ENCODE results near the gene SPI1.

Gene SPI1

DNA sequence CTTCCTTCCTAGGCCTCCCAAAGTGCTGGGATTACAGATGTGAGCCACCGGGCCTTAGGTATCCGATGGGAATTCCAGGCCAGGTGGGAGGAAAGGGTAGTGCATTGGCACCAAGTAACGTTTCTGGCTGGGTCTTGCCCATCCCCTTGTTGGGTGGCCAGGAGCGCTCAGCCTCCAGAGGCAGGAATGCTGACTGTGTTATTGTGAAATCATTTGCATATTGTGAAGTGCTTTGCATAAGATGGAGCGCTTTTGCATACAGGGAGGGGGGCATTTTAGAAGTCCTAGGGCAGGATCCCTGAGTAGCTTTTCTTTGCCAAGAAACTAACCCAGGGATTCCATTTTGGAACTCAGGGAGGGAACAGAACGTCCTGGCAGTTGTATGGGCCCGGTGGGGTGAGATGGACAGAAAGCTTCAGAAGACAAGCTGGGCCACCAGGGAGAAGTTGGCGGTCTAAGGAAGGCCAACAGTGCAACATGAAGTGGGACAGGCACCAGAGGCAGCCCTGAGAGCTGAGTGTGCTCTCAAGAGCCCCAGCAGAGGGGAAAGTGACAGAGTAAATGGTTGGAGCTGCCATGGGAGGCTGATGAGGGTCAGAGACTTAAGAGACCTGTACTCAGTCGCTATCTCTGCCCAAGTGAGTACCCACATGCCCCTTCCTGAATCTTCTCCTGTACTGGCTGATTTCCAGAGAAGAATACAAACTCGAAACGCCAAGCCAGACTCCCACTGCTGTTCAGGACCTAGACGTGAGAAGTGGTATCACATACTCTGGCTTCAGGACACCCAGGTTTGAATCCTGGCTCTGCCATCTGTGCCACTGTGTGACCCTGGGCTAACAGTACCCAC is 28.8 kb upstream of the SPI1 start:
- DNase-seq = no peak

DNA sequence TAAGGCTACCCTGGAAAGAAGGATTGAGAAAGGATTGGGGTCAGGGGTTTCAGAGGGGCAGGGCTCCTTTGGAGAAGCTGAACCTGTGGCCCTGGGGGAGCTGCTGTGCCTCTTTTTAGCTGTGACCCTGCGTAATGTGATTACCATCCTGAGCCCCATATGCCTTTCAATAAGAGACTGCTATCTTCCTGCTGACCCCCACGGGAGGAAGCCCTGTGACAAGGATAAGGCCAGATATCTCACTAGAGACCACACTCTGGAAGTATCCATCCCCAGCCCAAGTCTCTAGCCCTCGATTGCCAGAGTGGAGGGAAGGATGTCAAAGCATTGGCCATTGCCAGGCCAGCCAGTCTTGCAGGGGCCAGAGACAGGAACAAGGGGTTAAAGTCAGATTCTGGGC is 25.2 kb upstream of the SPI1 start:
- DNase-seq = no peak

DNA sequence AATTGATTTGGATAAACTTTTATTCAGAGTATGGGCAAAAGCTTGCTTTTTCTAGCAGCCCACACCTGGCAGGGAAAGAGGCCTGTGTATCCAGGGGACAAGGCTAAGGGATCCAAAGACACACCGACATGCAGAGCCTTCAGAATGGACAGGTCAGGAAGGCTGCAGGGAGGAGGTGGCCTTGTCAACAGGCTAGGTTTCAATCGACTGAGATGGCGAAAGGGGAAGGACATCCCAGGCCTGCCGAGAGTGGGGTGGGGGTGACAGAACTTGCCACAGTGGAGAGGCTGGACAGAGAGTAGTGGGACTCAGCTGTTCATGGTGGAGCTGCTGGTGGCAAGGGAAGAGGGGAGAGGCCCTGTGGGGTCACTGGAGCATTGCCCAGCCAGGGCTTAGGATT is 24.8 kb upstream of the SPI1 start:
- DNase-seq = no peak

DNA sequence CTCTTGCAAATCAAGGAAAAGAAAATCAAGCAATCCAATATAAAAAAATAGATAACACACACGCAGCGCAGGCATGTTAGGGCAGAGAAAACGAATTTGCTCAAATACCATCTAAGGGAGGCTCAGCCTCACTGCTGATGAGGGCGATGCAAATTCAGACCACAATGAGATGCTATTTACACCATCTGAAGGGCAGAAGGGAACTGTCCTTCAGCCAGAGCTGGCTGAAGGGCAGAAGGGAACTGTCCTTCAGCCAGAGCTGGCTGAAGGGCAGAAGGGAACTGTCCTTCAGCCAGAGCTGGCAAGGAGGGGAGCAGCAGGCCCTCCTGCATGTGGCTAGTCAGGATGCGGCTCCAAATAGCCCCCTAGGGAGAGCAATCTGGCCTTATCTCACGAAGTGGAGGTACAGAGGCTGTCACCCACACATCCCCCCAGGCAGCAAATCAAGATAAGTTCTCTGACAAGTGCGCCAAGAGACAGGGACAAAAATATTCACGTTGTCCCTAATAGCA is 22.5 kb upstream of the SPI1 start:
- no peak for DNase-seq

DNA sequence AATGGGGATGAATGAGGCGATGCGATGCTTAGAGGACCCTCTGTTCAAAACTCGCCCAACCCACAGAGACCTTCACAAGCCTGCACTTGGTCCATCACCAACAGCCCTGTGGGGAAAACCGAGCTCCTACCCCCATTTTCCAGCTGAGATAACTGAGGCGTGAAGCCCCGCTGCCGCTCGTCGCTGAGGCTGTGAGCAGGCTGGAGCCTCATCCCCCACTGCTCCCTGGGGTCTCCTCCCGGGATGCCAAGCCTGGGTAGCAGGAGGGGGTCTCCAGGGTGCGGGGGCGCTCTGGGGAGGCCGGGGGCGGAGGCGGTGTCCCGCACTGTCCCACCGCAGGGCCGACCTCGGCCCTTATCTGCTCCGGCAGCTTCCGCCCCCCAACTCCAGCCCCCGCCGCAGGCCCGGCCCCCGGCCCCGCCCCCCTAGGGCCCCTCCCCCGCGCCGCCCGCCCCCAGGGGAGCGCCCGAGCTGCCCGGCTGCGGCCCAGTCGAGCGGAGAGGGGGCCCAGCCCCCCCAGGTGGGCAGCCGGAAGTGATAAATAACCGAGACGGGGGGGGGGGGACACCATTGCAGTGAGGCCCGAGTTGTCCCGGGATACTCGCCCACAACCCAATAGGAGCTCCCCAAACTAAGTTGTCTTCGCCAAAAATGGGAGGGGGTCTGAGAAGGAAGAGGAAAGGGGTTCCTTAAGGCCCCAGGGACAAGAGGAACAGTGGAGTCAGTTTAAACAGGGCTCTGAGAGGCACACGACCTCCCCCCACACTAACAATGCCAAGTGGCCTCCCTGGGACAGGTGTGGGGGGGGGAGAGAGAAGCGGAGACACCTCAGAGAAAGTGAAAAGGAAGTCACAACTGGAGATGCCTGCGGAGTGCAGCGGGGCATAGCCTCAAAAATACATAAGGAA is 21.8 kb upstream of the SPI1 start:
- DNase-seq = peak; percentile 57

DNA sequence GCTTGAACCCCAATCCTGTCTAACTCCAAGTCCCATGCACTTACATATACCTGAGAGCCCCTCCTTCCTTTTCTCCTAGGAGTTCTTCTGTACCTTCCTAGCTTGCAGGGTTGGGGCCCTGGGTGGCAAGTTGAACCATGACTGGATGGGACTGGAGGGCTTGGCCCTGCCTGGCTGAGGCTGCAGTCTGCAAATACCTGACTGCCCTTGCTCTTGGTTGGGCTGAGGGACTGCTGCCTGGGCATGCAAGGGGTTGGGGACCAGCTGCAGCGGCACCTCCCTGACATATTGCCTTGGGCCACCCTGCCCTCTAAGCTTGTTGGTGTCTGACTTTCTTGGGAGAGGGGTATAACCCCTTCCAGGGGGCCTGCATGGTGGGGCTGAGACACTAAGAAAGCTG is 20.2 kb upstream of the SPI1 start:
- DNase-seq = no peak

DNA sequence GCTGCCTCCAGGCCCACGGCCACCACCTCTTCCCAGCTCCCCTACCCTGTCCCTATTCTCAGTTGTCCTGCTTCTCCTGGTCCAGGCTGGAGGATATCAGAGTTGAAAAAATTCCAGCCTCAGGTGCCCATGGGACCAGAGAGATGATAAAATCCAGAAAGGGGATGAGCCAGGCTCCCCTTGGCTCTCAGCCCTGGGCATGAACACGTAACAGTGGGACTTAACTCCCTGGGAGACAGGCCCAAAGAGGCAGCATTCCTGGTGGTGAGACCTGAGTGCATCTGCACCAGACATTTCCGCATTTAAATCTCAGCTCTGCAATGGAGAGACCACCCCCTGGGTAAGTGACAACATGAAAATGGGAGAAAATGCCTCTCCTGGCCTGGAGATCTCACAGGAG is 19.7 kb upstream of the SPI1 start:
- no peak for DNase-seq

DNA sequence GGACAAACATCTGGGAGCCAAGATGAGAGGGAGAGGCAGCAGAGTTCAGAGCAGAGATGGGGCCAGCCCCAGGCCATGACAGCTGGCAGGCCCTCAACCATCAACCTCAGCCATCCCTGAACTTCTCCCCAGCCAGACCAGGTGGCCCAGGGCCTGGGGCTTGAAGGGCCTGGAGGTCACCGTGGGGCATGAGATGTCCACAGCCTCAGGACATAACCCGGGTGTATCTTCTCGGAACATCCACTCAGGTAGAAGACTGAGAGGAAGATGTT is 17.6 kb upstream of the SPI1 start:
- DNase-seq = no peak

DNA sequence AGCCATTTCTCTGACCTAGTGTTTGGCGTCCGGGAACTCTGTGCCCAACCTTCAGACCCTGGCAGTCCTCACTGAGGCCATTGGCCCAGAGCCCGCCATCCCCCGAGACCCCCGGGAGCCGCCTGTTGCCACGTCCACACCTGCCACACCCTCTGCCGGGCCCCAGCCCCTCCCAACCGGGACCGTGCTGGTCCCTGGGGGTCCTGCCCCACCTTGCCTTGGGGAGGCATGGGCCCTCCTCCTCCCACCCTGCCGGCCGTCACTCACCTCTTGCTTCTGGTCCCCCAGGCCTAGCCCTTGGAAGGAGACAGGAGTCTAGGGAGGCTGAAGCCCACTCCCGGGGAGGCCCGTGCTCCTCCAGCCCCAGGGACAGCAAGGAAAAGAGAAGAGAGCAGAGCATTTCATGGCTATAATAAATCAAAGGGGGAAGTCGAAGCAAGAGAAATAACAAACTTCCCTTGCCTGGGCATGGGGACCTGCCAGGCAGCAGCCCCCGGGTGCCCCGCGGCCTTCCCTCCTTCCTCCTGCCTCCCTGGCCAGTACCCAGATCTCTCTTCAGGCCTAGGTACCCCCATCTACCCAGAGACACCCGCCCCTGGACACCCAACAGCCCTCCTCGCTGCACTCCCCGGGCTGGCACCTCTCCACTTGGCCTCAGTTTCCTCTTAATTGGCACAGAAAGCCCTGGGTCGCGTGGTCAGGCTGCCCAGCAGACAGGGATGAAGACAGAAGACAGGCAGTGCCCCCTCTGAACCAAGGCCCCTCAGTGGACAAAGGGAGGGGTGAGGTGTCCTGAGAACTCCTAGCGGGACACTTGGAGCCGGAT is 17.1 kb upstream of the SPI1 start:
- DNase-seq = no peak

DNA sequence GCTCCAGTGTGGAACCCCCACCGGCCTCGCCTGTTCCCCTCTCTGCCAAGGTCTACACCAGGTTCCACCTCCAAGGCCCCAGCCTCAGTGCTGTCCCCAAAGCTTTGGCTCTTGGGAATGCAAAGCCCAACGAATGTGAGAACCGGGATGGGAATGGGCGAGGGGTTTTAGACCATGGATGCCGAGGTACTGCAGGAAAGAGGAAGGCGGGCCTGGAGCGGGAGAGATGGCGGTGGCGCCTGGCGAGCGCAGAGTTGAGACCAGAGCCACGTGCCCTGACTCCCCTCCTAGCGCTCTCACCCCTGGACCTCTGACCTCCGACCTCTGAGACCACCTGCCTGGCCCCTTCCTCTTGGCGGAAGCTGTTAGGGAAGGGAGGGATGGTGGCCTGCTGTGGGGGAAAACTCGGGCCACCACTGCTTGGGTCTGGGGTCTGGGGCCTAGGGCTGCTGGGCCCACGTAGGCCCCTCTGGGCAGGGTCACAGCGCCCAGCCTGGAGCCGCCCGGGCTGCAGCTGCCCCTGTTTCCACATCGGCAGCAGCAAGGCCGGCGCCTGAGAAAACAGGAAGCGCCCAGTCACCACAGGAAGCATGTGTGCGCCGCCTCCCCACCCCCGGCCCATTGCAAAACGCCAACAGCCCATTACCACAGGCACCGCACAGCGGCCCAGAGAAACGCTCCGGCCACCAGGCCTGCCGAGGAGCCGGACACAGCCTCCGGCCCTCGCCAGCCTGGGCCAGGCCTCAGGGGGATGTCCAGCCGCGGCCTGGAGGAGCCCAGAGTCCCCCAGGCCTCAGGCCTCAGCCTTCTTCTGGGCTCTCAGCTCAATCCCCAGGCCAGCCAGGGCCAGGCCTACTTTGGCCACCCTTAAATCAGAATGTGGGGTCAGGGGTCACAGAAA is 16.2 kb upstream of the SPI1 start:
- no peak for DNase-seq

DNA sequence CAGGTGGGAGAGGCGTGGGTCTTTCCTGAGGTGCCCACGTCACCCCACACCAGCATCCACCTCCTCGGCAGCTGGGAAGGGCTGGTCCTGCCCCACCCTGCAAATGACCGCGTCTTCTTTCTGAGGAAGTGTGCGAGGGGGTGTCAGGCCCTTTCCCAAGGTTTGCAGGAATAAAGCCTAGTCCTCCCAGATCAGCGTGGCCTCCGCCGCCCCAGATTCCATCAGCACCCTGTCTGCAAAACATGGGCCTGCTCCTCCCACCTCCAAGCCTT is 15.6 kb upstream of the SPI1 start:
- no peak for DNase-seq

DNA sequence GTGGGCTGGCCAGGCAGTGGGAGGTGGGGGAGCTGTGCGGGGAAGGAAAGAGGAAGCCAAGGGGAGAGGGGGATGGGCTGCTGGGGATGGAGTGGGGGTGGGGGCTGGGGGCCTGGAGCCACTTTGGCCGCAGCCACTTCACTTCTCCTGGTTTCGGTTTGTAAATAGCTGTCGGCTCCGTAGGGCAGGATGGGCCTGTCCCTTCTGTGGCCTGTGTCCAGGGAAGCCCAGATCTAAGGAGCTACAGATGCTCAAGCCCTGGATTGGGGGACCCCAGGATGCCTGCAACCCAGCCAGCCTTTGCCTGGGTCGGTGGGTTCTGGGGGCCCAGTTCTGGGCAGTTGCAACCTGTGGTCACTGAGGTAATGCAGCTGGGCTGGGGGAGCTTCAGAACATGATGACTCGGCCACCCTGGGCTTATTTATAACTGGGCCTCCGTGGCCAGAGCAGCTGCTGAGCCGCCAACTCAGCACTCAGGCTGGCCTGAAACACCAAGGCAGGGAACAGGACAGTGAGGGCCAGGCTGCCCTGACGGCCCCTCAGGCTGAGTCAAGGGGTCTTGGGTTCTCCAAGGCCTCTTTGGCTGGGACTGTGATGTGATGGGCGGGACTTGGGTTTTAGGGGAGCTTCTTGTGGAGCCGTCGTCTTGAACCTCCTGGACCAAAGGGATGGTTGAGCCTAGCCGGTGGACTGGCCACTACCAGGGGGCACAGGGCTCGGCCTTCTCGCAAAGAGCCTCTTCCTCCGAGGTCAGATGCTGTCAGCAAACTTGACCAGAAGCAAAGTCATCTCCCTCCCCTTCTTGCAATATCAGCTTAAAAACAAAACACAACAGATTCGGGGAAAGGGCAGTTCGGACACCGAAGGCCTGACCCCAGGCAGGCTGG is 15.1 kb upstream of the SPI1 start:
- DNase-seq = no peak

DNA sequence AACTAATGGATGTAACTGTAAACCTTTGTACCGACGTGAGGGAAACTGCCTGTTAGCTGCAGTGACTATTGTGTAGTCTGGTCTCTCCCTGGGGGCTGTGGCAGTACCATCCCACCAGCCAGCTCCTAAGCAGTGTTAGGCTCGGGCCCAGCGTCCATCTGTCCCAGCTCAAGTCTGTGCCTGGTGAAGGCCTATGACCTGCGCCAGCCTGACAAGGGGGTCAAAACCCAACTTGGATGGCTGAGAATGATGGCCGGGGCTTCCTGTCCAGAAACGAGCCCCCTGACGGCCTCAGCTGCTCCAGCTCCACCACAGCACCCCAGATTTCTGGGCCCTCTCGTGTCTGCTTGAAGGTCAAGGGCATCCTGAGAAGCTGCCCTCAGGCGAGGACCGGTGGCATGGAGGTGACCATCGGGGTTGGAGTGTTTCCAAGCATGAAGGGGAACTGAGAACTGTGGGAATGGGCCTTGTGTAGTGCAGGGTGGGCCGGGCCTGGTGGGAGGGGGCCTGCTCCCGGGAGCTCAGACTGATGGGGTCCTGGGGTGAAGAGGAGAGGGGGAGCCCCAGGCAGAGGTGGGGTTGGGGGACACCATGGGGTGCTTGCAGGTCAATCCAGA is 14.3 kb upstream of the SPI1 start:
- no peak for DNase-seq

DNA sequence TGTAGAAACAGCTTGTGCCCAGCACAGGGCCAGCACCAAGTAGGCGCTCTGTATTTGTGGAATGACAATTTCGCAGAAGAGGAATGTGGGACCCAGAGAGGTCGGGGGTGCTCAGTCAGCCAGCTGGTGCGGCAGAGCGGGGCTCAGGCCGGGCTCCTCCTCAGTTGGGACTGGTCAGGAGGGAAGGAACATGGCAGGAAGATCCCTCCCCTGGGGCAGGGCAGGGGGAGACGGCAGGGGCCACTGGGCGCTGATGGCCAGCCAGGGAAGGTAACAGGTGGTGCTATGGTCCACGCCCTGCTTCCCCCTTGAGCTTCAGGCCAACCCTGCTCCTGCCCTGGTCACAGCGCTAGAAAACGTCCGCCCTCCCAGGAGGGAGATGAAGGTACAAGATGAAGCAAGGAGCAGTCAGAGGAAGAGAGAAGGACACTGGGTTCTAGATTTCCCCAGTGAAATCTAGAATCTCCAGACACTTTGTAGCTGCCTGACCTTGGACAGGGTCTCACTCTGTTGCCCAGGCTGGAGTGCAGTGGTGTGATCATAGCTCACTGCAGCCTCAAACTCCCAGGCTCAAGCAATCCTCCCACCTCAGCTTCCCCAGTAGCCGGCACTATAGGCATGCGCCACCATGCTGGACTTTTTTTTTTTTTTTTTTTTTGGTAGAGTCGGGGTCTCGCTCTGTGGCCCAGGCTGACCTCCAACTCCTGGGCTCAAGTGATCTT is 13.5 kb upstream of the SPI1 start:
- no peak for DNase-seq

DNA sequence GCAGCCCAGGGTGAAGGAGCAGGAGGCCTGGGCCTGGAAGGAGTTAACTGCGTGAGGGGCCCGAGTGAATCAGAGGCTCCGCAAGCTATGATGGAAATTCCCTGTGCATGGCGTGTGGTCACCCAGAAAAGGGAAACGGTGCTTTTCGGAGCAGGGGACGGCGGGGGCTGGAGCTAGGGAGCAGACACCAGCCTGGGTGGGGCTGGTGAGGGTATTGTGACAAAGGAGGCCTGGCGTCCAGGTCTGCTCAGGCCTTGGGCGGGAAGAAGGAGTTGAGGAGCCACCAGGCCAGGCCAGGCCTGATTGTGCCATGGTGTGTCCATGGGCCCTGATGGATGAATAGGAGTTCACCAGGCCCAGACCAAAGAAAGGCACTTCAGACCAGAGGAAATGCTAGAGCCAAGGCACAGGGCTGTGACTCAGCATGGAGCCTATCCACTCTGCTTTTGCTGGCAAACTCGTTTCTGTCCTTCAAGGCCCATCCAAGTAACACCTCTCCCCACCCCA is 12.8 kb upstream of the SPI1 start:
- no peak for DNase-seq

DNA sequence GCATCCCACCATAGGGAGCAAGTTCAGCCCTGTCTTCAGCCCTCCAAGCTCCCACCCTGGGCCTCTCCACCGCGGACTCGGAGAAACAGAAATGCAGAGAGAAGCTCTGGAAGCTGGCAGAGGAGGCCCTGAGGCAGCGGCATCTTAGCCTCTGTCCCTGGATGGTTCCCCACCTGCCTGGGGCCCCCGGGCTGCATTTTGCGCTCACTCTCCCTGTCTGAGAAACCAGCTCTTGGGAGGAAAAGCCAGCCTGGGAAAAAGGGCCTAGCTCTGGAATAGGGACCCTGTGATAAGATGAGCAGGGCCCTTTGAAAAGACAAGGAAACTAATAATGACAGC is 12.0 kb upstream of the SPI1 start:
- DNase-seq = no peak

DNA sequence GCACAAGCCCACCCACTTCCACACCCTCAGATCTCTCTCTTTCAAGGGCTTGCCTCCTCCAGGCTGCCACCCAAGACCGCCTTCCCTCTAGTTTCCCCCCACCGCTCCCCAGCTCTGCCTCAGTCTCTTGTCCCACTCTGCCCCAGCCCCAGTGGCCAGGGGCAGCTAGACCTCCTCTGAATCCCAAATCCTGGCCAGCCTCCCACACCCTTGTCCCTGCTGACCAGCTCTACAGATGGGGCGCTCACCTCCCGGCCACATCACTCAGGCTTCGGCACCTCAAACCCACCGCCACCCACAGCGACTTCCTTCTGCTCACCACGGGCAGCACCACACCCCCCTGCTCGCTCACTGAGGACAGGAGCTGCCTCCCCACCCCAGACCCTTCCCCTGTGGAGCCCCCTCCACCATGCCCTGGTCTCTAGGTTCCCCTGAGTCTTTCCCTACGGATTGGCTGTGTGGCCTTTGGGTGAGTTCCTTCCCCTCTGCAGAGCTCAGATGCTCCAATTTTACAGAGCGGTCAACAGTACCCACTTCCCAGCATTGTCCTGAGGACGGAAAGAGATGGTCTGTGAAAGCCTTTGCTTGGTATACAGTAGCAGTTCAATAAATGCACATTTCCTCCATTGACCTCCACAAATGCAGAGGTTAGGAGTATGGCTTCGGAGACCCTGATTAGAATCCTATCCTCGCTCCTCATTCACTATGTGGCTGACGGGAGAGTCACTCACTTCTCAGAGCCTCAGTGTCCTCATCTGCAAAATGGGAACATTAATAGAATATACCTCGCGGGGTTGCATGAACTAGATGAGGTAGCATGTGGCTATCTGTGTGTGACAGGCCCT is 11.5 kb upstream of the SPI1 start:
- no peak for DNase-seq

DNA sequence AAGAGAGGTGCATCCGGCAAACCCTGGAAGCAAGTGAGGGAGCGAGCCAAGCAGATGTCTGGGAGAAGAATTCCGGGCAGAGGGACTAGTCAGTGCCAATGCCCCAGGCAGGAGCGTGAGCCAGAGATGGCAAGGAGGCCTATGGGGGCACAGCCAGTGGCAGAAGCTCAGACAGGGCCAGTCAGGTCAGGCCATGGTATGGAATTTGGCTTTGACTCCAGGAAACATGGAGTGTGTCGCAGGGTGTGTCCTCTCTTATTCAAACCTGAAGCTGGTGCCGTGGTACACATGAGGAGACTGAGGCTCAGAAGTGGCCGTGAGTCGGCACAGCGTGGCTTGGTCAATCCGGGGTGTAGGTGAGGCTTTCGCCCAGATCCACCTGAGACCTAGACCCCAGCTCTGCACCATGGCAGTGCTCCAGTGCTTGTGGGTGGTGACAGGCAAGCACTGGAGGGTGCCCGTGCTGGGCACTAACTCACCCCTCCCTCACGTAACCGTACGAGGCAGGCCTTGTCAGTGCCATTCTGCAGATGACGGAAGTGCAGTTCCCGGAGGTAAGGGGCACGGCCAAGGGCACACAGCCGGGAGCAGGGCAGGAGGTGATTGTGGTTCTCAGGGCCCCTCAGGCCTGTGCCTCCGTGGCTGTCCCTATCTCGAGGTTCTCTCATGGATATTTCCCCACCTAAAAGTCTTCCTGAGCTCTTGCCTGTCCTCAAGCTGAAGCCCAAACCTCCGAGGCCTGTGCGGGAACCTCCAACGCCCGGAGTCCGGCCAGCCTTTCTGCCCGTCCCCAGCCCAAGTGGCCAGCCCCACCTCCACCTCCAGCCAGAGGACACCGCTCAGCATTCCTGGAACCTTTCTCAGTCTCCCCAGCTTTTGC is 10.6 kb upstream of the SPI1 start:
- DNase-seq = no peak

Measured in NCI-H69 (cell line).